ENCODE results near the gene PCNX1. TPM values are rescaled to one million over a fixed set of nuclear protein-coding genes. Genes with fewer than 3 reads are reported as not detected.

The PCNX1 gene
- total RNA-seq, 5 donors from 2014 or later (not counting 1 experiment from before 2014, with no cell fraction given) = 80.8 to 140 (median 86.3) TPM

GRCh38 chr14:71022939-71023338, 115.7 kb downstream of the PCNX1 start:
- H3K27ac Mint-ChIP-seq = peak overlapping the region; percentile 3 to 44
- Histone ChIP-seq H3K4me1 (ENCODE audit: control insufficient read depth in 1 of 2, extremely low read depth in 1 of 2, insufficient read depth in 2 of 2, low read length in 2 of 2) (no peaks in the 10 kb centered on the region), H3K4me3 (ENCODE audit: control insufficient read depth in 1 of 2, extremely low read depth in 1 of 2, low read length in 1 of 2) (no peak overlapping the region), H3K27ac (ENCODE audit: low read length) (no peak overlapping the region), H3K9me3 (no peaks in the 10 kb centered on the region), H3K27me3 (replicated peaks in 1 of 2; ENCODE audit: control insufficient read depth in 2 of 2, extremely low read depth in 1 of 2, insufficient read depth in 2 of 2, low read length in 1 of 2) (no peaks in the 10 kb centered on the region), H3K36me3 (ENCODE audit: control insufficient read depth in 2 of 2, extremely low read depth in 1 of 2, insufficient read depth in 1 of 2, low read length in 1 of 2) (peaks cover 4 to 27% of the 10 kb centered on the region in 2 donors)
- ATAC-seq (replicated peaks in 1 of 4) = no peak
- ChIA-PET CTCF (no interaction called here), POLR2A (interaction anchor here in 1 of 2 donors (0.7 kb wide), 2 partner anchors 106 to 424 kb away, joined by 3 to 5 read pairs; no protein-coding TSS in a partner anchor)
- no peak for DNase-seq
- peaks cover 69% of the 10 kb centered on the region for H3K36me3 Mint-ChIP-seq
- H3K9me3 Mint-ChIP-seq = peaks cover 0 to 3% (median 0%) of the 10 kb centered on the region in 3 donors
- H3K27me3 Mint-ChIP-seq = no peaks in the 10 kb centered on the region
- peaks cover 27 to 30% (median 27%) of the 10 kb centered on the region in 3 donors for H3K4me1 Mint-ChIP-seq
- H3K4me3 Mint-ChIP-seq = no peak overlapping the region

GRCh38 chr14:71029236-71029781, 122.0 kb downstream of the PCNX1 start:
- DNase-seq = no peak
- no peaks in the 10 kb centered on the region for H3K27me3 ChIP-seq (replicated peaks in 1 of 2; ENCODE audit: control insufficient read depth in 2 of 2, extremely low read depth in 1 of 2, insufficient read depth in 2 of 2, low read length in 1 of 2)
- no peak for ATAC-seq (replicated peaks in 1 of 4)
- Mint-ChIP-seq H3K9me3 (no peaks in the 10 kb centered on the region), H3K27me3 (no peaks in the 10 kb centered on the region), H3K4me1 (peaks cover 2 to 9% (median 4%) of the 10 kb centered on the region in 3 donors), H3K36me3 (peaks cover 62% of the 10 kb centered on the region), H3K27ac (no peak overlapping the region), H3K4me3 (no peak overlapping the region)
- ChIA-PET CTCF (interaction anchor here in 1 of 2 donors (0.6 kb wide), 1 partner anchor 35 kb away, joined by 4 read pairs; no protein-coding TSS in a partner anchor), POLR2A (no interaction called here)
- H3K4me3 ChIP-seq (ENCODE audit: control insufficient read depth in 1 of 2, extremely low read depth in 1 of 2, low read length in 1 of 2) = no peak overlapping the region
- no CpG with 5 or more reads among the region's 2 CpGs for WGBS (ENCODE audit: insufficient coverage)
- no peak overlapping the region for H3K27ac ChIP-seq (ENCODE audit: low read length)
- peaks cover 4 to 54% of the 10 kb centered on the region in 2 donors for H3K36me3 ChIP-seq (ENCODE audit: control insufficient read depth in 2 of 2, extremely low read depth in 1 of 2, insufficient read depth in 1 of 2, low read length in 1 of 2)
- H3K4me1 ChIP-seq (ENCODE audit: control insufficient read depth in 1 of 2, extremely low read depth in 1 of 2, insufficient read depth in 2 of 2, low read length in 2 of 2) = no peaks in the 10 kb centered on the region
- H3K9me3 ChIP-seq = no peaks in the 10 kb centered on the region

GRCh38 chr14:71031000-71031399, 123.7 kb downstream of the PCNX1 start:
- DNase-seq (no peak), ATAC-seq (replicated peaks in 1 of 4) (no peak)
- H3K9me3 Mint-ChIP-seq = no peaks in the 10 kb centered on the region
- H3K27me3 ChIP-seq (replicated peaks in 1 of 2; ENCODE audit: control insufficient read depth in 2 of 2, extremely low read depth in 1 of 2, insufficient read depth in 2 of 2, low read length in 1 of 2) = no peaks in the 10 kb centered on the region
- WGBS (ENCODE audit: insufficient coverage) = no CpG with 5 or more reads among the region's 1 CpG
- no peaks in the 10 kb centered on the region for H3K9me3 ChIP-seq
- no peaks in the 10 kb centered on the region for H3K27me3 Mint-ChIP-seq
- CTCF ChIA-PET = interaction anchor here in 1 of 2 donors (0.5 kb wide), 1 partner anchor 11 kb away, joined by 3 read pairs; no protein-coding TSS in a partner anchor
- peaks cover 65% of the 10 kb centered on the region for H3K36me3 Mint-ChIP-seq
- peaks cover 4 to 46% of the 10 kb centered on the region in 2 donors for H3K36me3 ChIP-seq (ENCODE audit: control insufficient read depth in 2 of 2, extremely low read depth in 1 of 2, insufficient read depth in 1 of 2, low read length in 1 of 2)
- POLR2A ChIA-PET = interaction anchor here in 1 of 2 donors (0.6 kb wide), 1 partner anchor 65 kb away, joined by 4 read pairs; no protein-coding TSS in a partner anchor
- H3K4me3 Mint-ChIP-seq = no peak overlapping the region
- H3K27ac Mint-ChIP-seq = no peak overlapping the region
- H3K4me1 ChIP-seq (ENCODE audit: control insufficient read depth in 1 of 2, extremely low read depth in 1 of 2, insufficient read depth in 2 of 2, low read length in 2 of 2) = no peaks in the 10 kb centered on the region
- H3K4me1 Mint-ChIP-seq = peaks cover 2 to 9% (median 4%) of the 10 kb centered on the region in 3 donors
- H3K27ac ChIP-seq (ENCODE audit: low read length) = no peak overlapping the region
- no peak overlapping the region for H3K4me3 ChIP-seq (ENCODE audit: control insufficient read depth in 1 of 2, extremely low read depth in 1 of 2, low read length in 1 of 2)

- no peak overlapping the region for H3K27ac ChIP-seq (ENCODE audit: low read length)
- H3K36me3 ChIP-seq (ENCODE audit: control insufficient read depth in 2 of 2, extremely low read depth in 1 of 2, insufficient read depth in 1 of 2, low read length in 1 of 2) = peaks cover 2 to 47% of the 10 kb centered on the region in 2 donors
- ChIA-PET POLR2A (no interaction called here), CTCF (no interaction called here)
- DNase-seq (no peak), ATAC-seq (replicated peaks in 1 of 4) (no peak)
- H3K4me1 ChIP-seq (ENCODE audit: control insufficient read depth in 1 of 2, extremely low read depth in 1 of 2, insufficient read depth in 2 of 2, low read length in 2 of 2) = no peaks in the 10 kb centered on the region
- peaks cover 73% of the 10 kb centered on the region for H3K36me3 Mint-ChIP-seq
- no peak overlapping the region for H3K27ac Mint-ChIP-seq
- H3K4me3 Mint-ChIP-seq = no peak overlapping the region
- H3K27me3 ChIP-seq (replicated peaks in 1 of 2; ENCODE audit: control insufficient read depth in 2 of 2, extremely low read depth in 1 of 2, insufficient read depth in 2 of 2, low read length in 1 of 2) = no peaks in the 10 kb centered on the region
- H3K4me1 Mint-ChIP-seq = peaks cover 2 to 8% (median 4%) of the 10 kb centered on the region in 3 donors
- H3K4me3 ChIP-seq (ENCODE audit: control insufficient read depth in 1 of 2, extremely low read depth in 1 of 2, low read length in 1 of 2) = no peak overlapping the region
- peaks cover 5% of the 10 kb centered on the region for H3K9me3 ChIP-seq
- WGBS (ENCODE audit: insufficient coverage) = no CpG with 5 or more reads among the region's 4 CpGs
- H3K9me3 Mint-ChIP-seq = peaks cover 8 to 23% (median 11%) of the 10 kb centered on the region in 3 donors
- H3K27me3 Mint-ChIP-seq = no peaks in the 10 kb centered on the region
Measured at GRCh38 chr14:71036433-71036832, 129.2 kb downstream of the PCNX1 start.

- H3K9me3 Mint-ChIP-seq = peaks cover 0 to 5% (median 0%) of the 10 kb centered on the region in 3 donors
- no peak overlapping the region for H3K27ac ChIP-seq (ENCODE audit: low read length)
- no peaks in the 10 kb centered on the region for H3K27me3 Mint-ChIP-seq
- CTCF ChIA-PET = interaction anchor here in 1 of 2 donors (1.7 kb wide), 1 partner anchor 704 kb away, joined by 5 read pairs; no protein-coding TSS in a partner anchor
- ATAC-seq (replicated peaks in 1 of 4) (no peak), DNase-seq (no peak)
- H3K9me3 ChIP-seq = no peaks in the 10 kb centered on the region
- peak overlapping the region in 1 of 2 donors; percentile 46 for H3K27ac Mint-ChIP-seq
- H3K4me3 ChIP-seq (ENCODE audit: control insufficient read depth in 1 of 2, extremely low read depth in 1 of 2, low read length in 1 of 2) = no peak overlapping the region
- peaks cover 51% of the 10 kb centered on the region for H3K36me3 Mint-ChIP-seq
- H3K27me3 ChIP-seq (replicated peaks in 1 of 2; ENCODE audit: control insufficient read depth in 2 of 2, extremely low read depth in 1 of 2, insufficient read depth in 2 of 2, low read length in 1 of 2) = no peaks in the 10 kb centered on the region
- POLR2A ChIA-PET = interaction anchor here in 1 of 2 donors (0.5 to 0.6 kb wide), 2 partner anchors 46 to 335 kb away, joined by 3 to 4 read pairs; no protein-coding TSS in a partner anchor
- H3K4me1 ChIP-seq (ENCODE audit: control insufficient read depth in 1 of 2, extremely low read depth in 1 of 2, insufficient read depth in 2 of 2, low read length in 2 of 2) = no peaks in the 10 kb centered on the region
- no peak overlapping the region for H3K4me3 Mint-ChIP-seq
- peaks cover 21 to 56% of the 10 kb centered on the region in 2 donors for H3K36me3 ChIP-seq (ENCODE audit: control insufficient read depth in 2 of 2, extremely low read depth in 1 of 2, insufficient read depth in 1 of 2, low read length in 1 of 2)
- H3K4me1 Mint-ChIP-seq = peaks cover 11 to 31% (median 25%) of the 10 kb centered on the region in 3 donors
Measured at GRCh38 chr14:71048393-71048792, 141.1 kb downstream of the PCNX1 start.

- H3K9me3 Mint-ChIP-seq = no peaks in the 10 kb centered on the region
- H3K36me3 ChIP-seq (ENCODE audit: control insufficient read depth in 2 of 2, extremely low read depth in 1 of 2, insufficient read depth in 1 of 2, low read length in 1 of 2) = peaks cover 15 to 55% of the 10 kb centered on the region in 2 donors
- CTCF ChIA-PET = interaction anchor here in 1 of 2 donors (0.7 to 0.9 kb wide), 2 partner anchors 23 to 265 kb away, joined by 3 read pairs; no protein-coding TSS in a partner anchor
Measured at GRCh38 chr14:71049435-71050133, 142.3 kb downstream of the PCNX1 start.

More at GRCh38 chr14:71049435-71050133, 142.3 kb downstream of the PCNX1 start:
- WGBS (ENCODE audit: insufficient coverage) = no CpG with 5 or more reads among the region's 3 CpGs
- Histone ChIP-seq H3K4me1 (ENCODE audit: control insufficient read depth in 1 of 2, extremely low read depth in 1 of 2, insufficient read depth in 2 of 2, low read length in 2 of 2) (no peaks in the 10 kb centered on the region), H3K27me3 (replicated peaks in 1 of 2; ENCODE audit: control insufficient read depth in 2 of 2, extremely low read depth in 1 of 2, insufficient read depth in 2 of 2, low read length in 1 of 2) (no peaks in the 10 kb centered on the region), H3K4me3 (ENCODE audit: control insufficient read depth in 1 of 2, extremely low read depth in 1 of 2, low read length in 1 of 2) (no peak overlapping the region), H3K9me3 (no peaks in the 10 kb centered on the region), H3K27ac (ENCODE audit: low read length) (no peak overlapping the region)
- ATAC-seq (replicated peaks in 1 of 4) = no peak
- POLR2A ChIA-PET = no interaction called here
- H3K36me3 Mint-ChIP-seq = peaks cover 44% of the 10 kb centered on the region
- no peak for DNase-seq
- no peak overlapping the region for H3K4me3 Mint-ChIP-seq
- peak overlapping the region in 1 of 2 donors; percentile 58 for H3K27ac Mint-ChIP-seq
- no peaks in the 10 kb centered on the region for H3K27me3 Mint-ChIP-seq
- peaks cover 2 to 21% (median 15%) of the 10 kb centered on the region in 3 donors for H3K4me1 Mint-ChIP-seq
